ENCODE measurements around the gene NDST3. TPM values are rescaled to one million over a fixed set of nuclear protein-coding genes. Genes with fewer than 3 reads are reported as not detected.

Gene NDST3
- total RNA-seq, 4 donors from 2014 or later = 0.13 TPM; not detected in 3

DNA sequence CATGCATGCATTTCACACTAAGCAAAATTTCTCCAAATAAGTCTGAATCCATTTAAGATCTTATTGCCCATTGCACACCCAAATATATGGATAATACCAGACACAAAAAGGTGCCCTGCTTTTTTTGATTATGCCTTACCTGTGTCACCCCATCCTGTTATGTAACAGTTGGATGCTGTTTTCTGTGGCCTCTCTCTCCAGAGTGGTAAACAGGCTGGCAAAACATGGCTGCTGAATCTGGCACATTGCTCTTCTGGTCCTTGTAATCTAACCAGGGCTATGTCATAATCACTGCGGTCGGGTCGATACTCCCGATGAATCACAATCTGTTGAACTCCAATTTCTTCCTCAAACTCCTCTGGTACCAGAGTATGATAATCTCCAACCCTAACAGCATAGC is 248.4 kb downstream of the NDST3 start:
- no peak for ATAC-seq
- H3K9me3 ChIP-seq = no peaks in the 10 kb centered on the region
- peaks cover 0 to 32% (median 0%) of the 10 kb centered on the region in 3 donors for H3K4me1 ChIP-seq
- no peaks in the 10 kb centered on the region for H3K27me3 ChIP-seq
- WGBS, 2 donors (ENCODE audit: low coverage in 1 of 2) = 57 to 86% methylated on average over 4 of the region's 4 CpGs
- TF ChIP-seq POLR2A (IDR thresholded peaks at IDR 0.05) (no peak), POLR2AphosphoS5 (IDR thresholded peaks at IDR 0.05) (no peak), EP300 (IDR thresholded peaks at IDR 0.05) (no peak)
- TF ChIP-seq, protein P1, sequence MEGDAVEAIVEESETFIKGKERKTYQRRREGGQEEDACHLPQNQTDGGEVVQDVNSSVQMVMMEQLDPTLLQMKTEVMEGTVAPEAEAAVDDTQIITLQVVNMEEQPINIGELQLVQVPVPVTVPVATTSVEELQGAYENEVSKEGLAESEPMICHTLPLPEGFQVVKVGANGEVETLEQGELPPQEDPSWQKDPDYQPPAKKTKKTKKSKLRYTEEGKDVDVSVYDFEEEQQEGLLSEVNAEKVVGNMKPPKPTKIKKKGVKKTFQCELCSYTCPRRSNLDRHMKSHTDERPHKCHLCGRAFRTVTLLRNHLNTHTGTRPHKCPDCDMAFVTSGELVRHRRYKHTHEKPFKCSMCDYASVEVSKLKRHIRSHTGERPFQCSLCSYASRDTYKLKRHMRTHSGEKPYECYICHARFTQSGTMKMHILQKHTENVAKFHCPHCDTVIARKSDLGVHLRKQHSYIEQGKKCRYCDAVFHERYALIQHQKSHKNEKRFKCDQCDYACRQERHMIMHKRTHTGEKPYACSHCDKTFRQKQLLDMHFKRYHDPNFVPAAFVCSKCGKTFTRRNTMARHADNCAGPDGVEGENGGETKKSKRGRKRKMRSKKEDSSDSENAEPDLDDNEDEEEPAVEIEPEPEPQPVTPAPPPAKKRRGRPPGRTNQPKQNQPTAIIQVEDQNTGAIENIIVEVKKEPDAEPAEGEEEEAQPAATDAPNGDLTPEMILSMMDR (IDR thresholded peaks at IDR 0.05) = no peak
- no peak overlapping the region for H3K27ac ChIP-seq
- peaks cover 0 to 8% of the 10 kb centered on the region in 2 donors for H3K36me3 ChIP-seq
- no peak overlapping the region for H3K4me3 ChIP-seq

DNA sequence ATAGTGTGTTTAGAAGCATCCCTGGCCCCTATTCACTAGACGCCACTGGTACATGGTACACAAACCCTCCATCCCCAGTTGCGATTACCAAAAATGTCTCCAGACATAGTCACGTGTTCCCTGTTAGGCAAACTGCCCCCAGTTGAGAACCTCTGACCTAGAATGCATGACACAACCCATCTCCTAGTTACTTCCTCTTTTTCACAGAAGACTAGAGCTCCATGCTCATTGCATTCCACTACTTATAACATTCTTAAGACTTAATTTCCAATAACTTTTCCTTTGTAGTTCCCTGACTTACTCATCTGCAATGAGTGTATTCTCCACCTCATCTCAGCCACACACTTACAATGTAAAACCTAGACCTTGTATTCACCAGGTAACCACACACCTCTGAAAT is 249.9 kb downstream of the NDST3 start:
- no peak overlapping the region for H3K27ac ChIP-seq
- no peak for ATAC-seq
- H3K4me3 ChIP-seq = no peak overlapping the region
- WGBS, 2 donors (ENCODE audit: low coverage in 1 of 2) = 43 to 73% methylated on average over 1 to 2 of the region's 3 CpGs
- no peaks in the 10 kb centered on the region for H3K27me3 ChIP-seq
- peaks cover 0 to 31% (median 0%) of the 10 kb centered on the region in 3 donors for H3K4me1 ChIP-seq
- no peaks in the 10 kb centered on the region for H3K9me3 ChIP-seq
- H3K36me3 ChIP-seq = peaks cover 0 to 8% of the 10 kb centered on the region in 2 donors
- TF ChIP-seq POLR2A (IDR thresholded peaks at IDR 0.05) (no peak), EP300 (IDR thresholded peaks at IDR 0.05) (no peak), POLR2AphosphoS5 (IDR thresholded peaks at IDR 0.05) (no peak)
- TF ChIP-seq, protein P1 (IDR thresholded peaks at IDR 0.05) = no peak

DNA sequence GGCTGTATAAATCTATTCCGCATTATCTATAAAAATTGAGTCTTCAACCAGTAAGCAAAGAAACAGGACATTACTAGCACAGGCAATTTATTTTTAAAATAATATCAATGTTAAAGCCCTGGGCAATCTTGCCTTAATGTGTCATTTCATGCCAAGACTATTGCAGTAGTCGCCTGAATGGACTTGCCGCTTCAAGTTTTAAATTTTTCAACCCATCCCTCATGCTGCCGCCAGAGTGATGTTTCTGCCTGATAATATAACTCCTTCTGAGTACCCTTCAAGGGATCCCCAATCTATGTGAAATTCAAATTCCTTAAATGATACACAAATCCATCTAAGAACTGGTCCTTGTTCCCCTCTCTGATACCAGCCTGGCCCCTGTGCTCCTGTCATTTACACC is 251.6 kb downstream of the NDST3 start:
- Histone ChIP-seq H3K4me1 (peaks cover 0 to 21% (median 0%) of the 10 kb centered on the region in 3 donors), H3K9me3 (no peaks in the 10 kb centered on the region), H3K36me3 (peaks cover 0 to 6% of the 10 kb centered on the region in 2 donors), H3K27me3 (no peaks in the 10 kb centered on the region), H3K27ac (no peak overlapping the region), H3K4me3 (no peak overlapping the region)
- ATAC-seq = no peak
- TF ChIP-seq EP300 (IDR thresholded peaks at IDR 0.05) (no peak), POLR2AphosphoS5 (IDR thresholded peaks at IDR 0.05) (no peak), POLR2A (IDR thresholded peaks at IDR 0.05) (no peak)
- TF ChIP-seq, protein P1 (IDR thresholded peaks at IDR 0.05) = no peak
- WGBS, 2 donors (ENCODE audit: low coverage in 1 of 2) = 94 to 98% methylated on average over 3 to 4 of the region's 4 CpGs

DNA sequence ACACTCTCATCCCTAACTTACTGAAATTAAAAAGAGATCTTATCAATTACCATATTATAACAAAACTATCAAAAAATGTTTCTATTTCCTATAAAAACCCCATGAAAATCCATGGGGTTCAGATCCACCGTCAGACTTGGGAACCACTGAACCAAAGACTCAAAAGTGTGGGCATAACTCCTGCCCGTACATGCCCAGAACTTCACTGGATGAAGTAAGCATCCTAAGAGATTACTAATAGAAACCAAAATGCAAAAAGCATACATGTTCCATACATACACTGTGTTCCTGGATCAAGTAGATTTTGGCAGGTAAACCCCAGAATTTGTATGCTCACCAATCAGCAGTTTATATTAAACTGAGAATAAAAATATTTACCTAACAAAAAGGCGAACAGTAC is 252.4 kb downstream of the NDST3 start:
- Histone ChIP-seq H3K36me3 (peaks cover 0 to 6% of the 10 kb centered on the region in 2 donors), H3K27me3 (no peaks in the 10 kb centered on the region), H3K4me3 (no peak overlapping the region), H3K4me1 (peaks cover 0 to 14% (median 0%) of the 10 kb centered on the region in 3 donors), H3K27ac (no peak overlapping the region), H3K9me3 (no peaks in the 10 kb centered on the region)
- TF ChIP-seq, protein P1 (IDR thresholded peaks at IDR 0.05) = no peak
- TF ChIP-seq EP300 (IDR thresholded peaks at IDR 0.05) (no peak), POLR2A (IDR thresholded peaks at IDR 0.05) (no peak), POLR2AphosphoS5 (IDR thresholded peaks at IDR 0.05) (no peak)
- WGBS, 2 donors (ENCODE audit: low coverage in 1 of 2) = 91 to 100% methylated on average over 3 of the region's 3 CpGs
- no peak for ATAC-seq

- Histone ChIP-seq H3K4me1 (peaks cover 0 to 8% (median 0%) of the 10 kb centered on the region in 3 donors), H3K27ac (no peak overlapping the region), H3K27me3 (no peaks in the 10 kb centered on the region), H3K36me3 (peaks cover 0 to under 1% of the 10 kb centered on the region in 2 donors), H3K4me3 (no peak overlapping the region), H3K9me3 (no peaks in the 10 kb centered on the region)
- WGBS, 2 donors (ENCODE audit: low coverage in 1 of 2) = 63 to 67% methylated on average over 2 of the region's 2 CpGs
- TF ChIP-seq EP300 (IDR thresholded peaks at IDR 0.05) = no peak
- no peak for TF ChIP-seq POLR2AphosphoS5 (IDR thresholded peaks at IDR 0.05)
- no peak for TF ChIP-seq POLR2A (IDR thresholded peaks at IDR 0.05)
- TF ChIP-seq, protein P1 (IDR thresholded peaks at IDR 0.05) = no peak
- no peak for ATAC-seq
These were observed 253.6 kb downstream of the NDST3 start for GRCh38 chr4:118287711-118288451.

Measured in gastroesophageal sphincter (tissue), 4 donors.